HCT116 (cell line): ENCODE measurements around the gene MLEC. TPM values are rescaled to one million over a fixed set of nuclear protein-coding genes. Genes with fewer than 3 reads are reported as not detected.

Experiments used
- ATAC-seq: fragments of 200-7000 bp; cut with Tn5 transposase; 2 replicates; pipeline ENCODE4 v1.9.1; 2020; ENCODE audit warnings: mild to moderate bottlenecking, moderate library complexity
- BruUV-seq: library from RNA; stranded (reverse); fragments of 400-500 nt; replicated peaks from 2 replicates; lab custom pipeline; 2021; lab: Mats Ljungman, UMichigan
- CTCF ChIA-PET: fragments of 300-600 bp; sonication (Branson Sonifier 250); formaldehyde crosslinking; loops from one replicate; lab custom pipeline; 2021; ENCODE audit warnings: antibody characterized with exemption; lab: Charles Lee
- POLR2A ChIA-PET: fragments of 300-600, 350-600 bp; sonication (Branson Sonifier 250); formaldehyde crosslinking; loops from one replicate; lab custom pipeline; 2021; ENCODE audit warnings: antibody characterized with exemption; lab: Charles Lee
- RAD21 ChIA-PET, 2 experiments: fragments of 300-600 bp; sonication (Branson Sonifier 250); formaldehyde crosslinking; loops; one replicate each; lab custom pipeline; 2023; ENCODE audit warnings: low total read pairs in 2 of 2; ENCODE audit not compliant: uncharacterized antibody in 2 of 2, unreplicated experiment in 2 of 2, low non-redundant PET in 1 of 2; lab: Charles Lee
- DNase-seq: peaks from one replicate; pipeline ENCODE4 v3.0.0-alpha.2; 2010; ENCODE audit warnings: low read depth, low spot score
- H2AFZ ChIP-seq: fragments of 200-600 bp; shearing (Covaris generic), sonication (generic); 2 replicates; pipeline ENCODE4 v1.6.1; 2017; ENCODE audit warnings: low read depth, mixed run types, mixed read lengths, antibody characterized with exemption, low read length; ENCODE audit not compliant: poor library complexity, severe bottlenecking
- H3K27ac ChIP-seq: 2 replicates; pipeline ENCODE4 v1.5.1; 2012; ENCODE audit warnings: low read depth, low read length
- H3K27me3 ChIP-seq: fragments of 200-600 bp; sonication (generic); 2 replicates; pipeline ENCODE4 v1.6.1; 2016; ENCODE audit warnings: mixed run types, low read length, mixed read lengths; ENCODE audit not compliant: insufficient read depth
- H3K36me3 ChIP-seq, 2 experiments: fragments of 200-500 bp in 1 of 2; fragments of 200-600 bp in 1 of 2; sonication (Bioruptor generic) in 1 of 2; sonication (generic) in 1 of 2; 2 replicates each; pipeline versions ENCODE4 v1.5.1 to v1.6.1; 2014 to 2016; ENCODE audit warnings: low read length in 2 of 2, inconsistent platforms in 1 of 2, mixed read lengths in 1 of 2, mixed run types in 1 of 2; ENCODE audit not compliant: insufficient read depth in 2 of 2, control insufficient read depth in 1 of 2
- H3K4me1 ChIP-seq, 2 experiments: fragments of 200-600 bp in 1 of 2; sonication (generic) in 1 of 2; 2 replicates each; pipeline versions ENCODE4 v1.5.1 to v1.6.1; 2012 to 2017; ENCODE audit warnings: low read length in 2 of 2, inconsistent platforms in 1 of 2, mild to moderate bottlenecking in 1 of 2, mixed read lengths in 1 of 2, mixed run types in 1 of 2, moderate library complexity in 1 of 2; ENCODE audit not compliant: insufficient read depth in 2 of 2, control insufficient read depth in 1 of 2
- H3K4me2 ChIP-seq: fragments of 200-600 bp; sonication (generic); 2 replicates; pipeline ENCODE4 v1.6.1; 2017; ENCODE audit warnings: mixed run types, low read length, mixed read lengths
- H3K4me3 ChIP-seq, 2 experiments: fragments of 200-600 bp in 1 of 2; sonication (generic) in 1 of 2; replicated peaks in 1 of 2; 2 replicates each; pipeline ENCODE4 v1.5.1; 2011 to 2016; ENCODE audit warnings: low read length in 2 of 2, control low read depth in 1 of 2, low read depth in 1 of 2, mild to moderate bottlenecking in 1 of 2, mixed read lengths in 1 of 2, mixed run types in 1 of 2
- H3K79me2 ChIP-seq: fragments of 200-600 bp; sonication (generic); 2 replicates; pipeline ENCODE4 v1.6.1; 2017; ENCODE audit warnings: mild to moderate bottlenecking, mixed run types, low read length, moderate library complexity, mixed read lengths; ENCODE audit not compliant: insufficient read depth
- H3K9ac ChIP-seq: fragments of 200-600 bp; sonication (generic); 2 replicates; pipeline ENCODE4 v1.6.1; 2016; ENCODE audit warnings: low read length, mixed read lengths
- H3K9me2 ChIP-seq: fragments of 200-600 bp; sonication (generic), shearing (Covaris generic); 2 replicates; pipeline ENCODE4 v1.6.1; 2017; ENCODE audit warnings: mixed run types, mild to moderate bottlenecking, moderate library complexity; ENCODE audit not compliant: insufficient read depth
- H3K9me3 ChIP-seq, 2 experiments: fragments of 200-500 bp in 1 of 2; fragments of 200-600 bp in 1 of 2; sonication (Bioruptor generic) in 1 of 2; sonication (generic) in 1 of 2; 2 replicates each; pipeline ENCODE4 v1.6.1; 2014 to 2017; ENCODE audit warnings: low read length in 2 of 2, mixed read lengths in 2 of 2, inconsistent platforms in 1 of 2, low read depth in 1 of 2, mild to moderate bottlenecking in 1 of 2, mixed run types in 1 of 2, moderate library complexity in 1 of 2; ENCODE audit not compliant: control insufficient read depth in 1 of 2, insufficient read depth in 1 of 2
- H4K20me1 ChIP-seq: fragments of 200-600 bp; sonication (generic), shearing (Covaris generic); 2 replicates; pipeline ENCODE4 v1.6.1; 2017; ENCODE audit warnings: mixed run types, mild to moderate bottlenecking, moderate library complexity; ENCODE audit not compliant: insufficient read depth
- CEBPB ChIP-seq: IDR thresholded peaks from 2 replicates; pipeline ENCODE4 v1.6.1; 2012; ENCODE audit warnings: low read depth
- EZH2phosphoT487 ChIP-seq: fragments of 200-600 bp; IDR thresholded peaks from 2 replicates; pipeline ENCODE4 v1.6.1; 2018; ENCODE audit warnings: antibody characterized with exemption, borderline replicate concordance
- FOSL1 ChIP-seq: IDR thresholded peaks from 2 replicates; pipeline ENCODE4 v1.6.1; 2012; ENCODE audit warnings: low read depth
- POLR2A ChIP-seq: IDR thresholded peaks from 2 replicates; pipeline ENCODE4 v1.7.0; 2011; ENCODE audit warnings: borderline replicate concordance; ENCODE audit not compliant: insufficient read depth, insufficient read length; ENCODE audit errors: extremely low read depth
- POLR2AphosphoS5 ChIP-seq: IDR thresholded peaks from 2 replicates; pipeline ENCODE4 v1.6.1; 2011; ENCODE audit warnings: mild to moderate bottlenecking, low read depth, low read length, moderate library complexity
- SIN3A ChIP-seq: IDR thresholded peaks from 2 replicates; pipeline ENCODE4 v1.6.1; 2012; ENCODE audit warnings: low read depth
- TCF7L2 ChIP-seq: IDR thresholded peaks from 2 replicates; pipeline ENCODE4 v1.7.0; 2011; ENCODE audit warnings: borderline replicate concordance, inconsistent platforms; ENCODE audit not compliant: insufficient read depth, insufficient read length; ENCODE audit errors: extremely low read depth
- intact Hi-C: fragments of 100-400 bp; cut with micrococcal nuclease; formaldehyde crosslinking; loops from 2 replicates; pipeline ENCODE4 v1.10.0; 2022
- total RNA-seq: library from RNA; stranded (reverse); gene quantifications from one replicate; pipeline ENCODE4 v1.2.1, GENCODE V29; 2021; ENCODE audit not compliant: unreplicated experiment
- TF ChIP-seq, protein P1 (sequence below): IDR thresholded peaks from 2 replicates; pipeline ENCODE4 v1.6.1; 2012; ENCODE audit warnings: low read depth

Gene MLEC
- total RNA-seq, 1 experiment from 2014 or later = 152 TPM

GRCh38 chr12:120689397-120690082 lies 2.6 kb downstream of the MLEC start:
- intact Hi-C loops = no loop called here

More at GRCh38 chr12:120689397-120690082, 2.6 kb downstream of the MLEC start:
- ChIA-PET POLR2A (interaction anchor here (1.6 kb wide), 1 partner anchor 9 kb away, joined by 3 read pairs; no protein-coding TSS in a partner anchor), RAD21 (no interaction called here), CTCF (no interaction called here)
- Histone ChIP-seq H3K27ac (no peak overlapping the region), H3K9me3 (no peaks in the 10 kb centered on the region), H3K4me3 (0 out of 4 replicates have a peak overlapping the region, but pooled peaks of 1 of the 2 experiments have one; percentile 4), H3K4me1 (peaks cover 22 to 26% of the 10 kb centered on the region in 2 experiments), H3K9me2 (no peaks in the 10 kb centered on the region), H4K20me1 (peaks cover 4% of the 10 kb centered on the region; the same call in 1 of the 2 replicates), H3K4me2 (peak overlapping the region; percentile 94), H3K36me3 (peaks cover 10 to 22% of the 10 kb centered on the region in 2 experiments; a peak in 2 of 4 replicates), H3K27me3 (no peaks in the 10 kb centered on the region), H3K79me2 (peaks cover 71% of the 10 kb centered on the region), H2AFZ (no peak overlapping the region), H3K9ac (no peak overlapping the region)
- TF ChIP-seq, protein P1, sequence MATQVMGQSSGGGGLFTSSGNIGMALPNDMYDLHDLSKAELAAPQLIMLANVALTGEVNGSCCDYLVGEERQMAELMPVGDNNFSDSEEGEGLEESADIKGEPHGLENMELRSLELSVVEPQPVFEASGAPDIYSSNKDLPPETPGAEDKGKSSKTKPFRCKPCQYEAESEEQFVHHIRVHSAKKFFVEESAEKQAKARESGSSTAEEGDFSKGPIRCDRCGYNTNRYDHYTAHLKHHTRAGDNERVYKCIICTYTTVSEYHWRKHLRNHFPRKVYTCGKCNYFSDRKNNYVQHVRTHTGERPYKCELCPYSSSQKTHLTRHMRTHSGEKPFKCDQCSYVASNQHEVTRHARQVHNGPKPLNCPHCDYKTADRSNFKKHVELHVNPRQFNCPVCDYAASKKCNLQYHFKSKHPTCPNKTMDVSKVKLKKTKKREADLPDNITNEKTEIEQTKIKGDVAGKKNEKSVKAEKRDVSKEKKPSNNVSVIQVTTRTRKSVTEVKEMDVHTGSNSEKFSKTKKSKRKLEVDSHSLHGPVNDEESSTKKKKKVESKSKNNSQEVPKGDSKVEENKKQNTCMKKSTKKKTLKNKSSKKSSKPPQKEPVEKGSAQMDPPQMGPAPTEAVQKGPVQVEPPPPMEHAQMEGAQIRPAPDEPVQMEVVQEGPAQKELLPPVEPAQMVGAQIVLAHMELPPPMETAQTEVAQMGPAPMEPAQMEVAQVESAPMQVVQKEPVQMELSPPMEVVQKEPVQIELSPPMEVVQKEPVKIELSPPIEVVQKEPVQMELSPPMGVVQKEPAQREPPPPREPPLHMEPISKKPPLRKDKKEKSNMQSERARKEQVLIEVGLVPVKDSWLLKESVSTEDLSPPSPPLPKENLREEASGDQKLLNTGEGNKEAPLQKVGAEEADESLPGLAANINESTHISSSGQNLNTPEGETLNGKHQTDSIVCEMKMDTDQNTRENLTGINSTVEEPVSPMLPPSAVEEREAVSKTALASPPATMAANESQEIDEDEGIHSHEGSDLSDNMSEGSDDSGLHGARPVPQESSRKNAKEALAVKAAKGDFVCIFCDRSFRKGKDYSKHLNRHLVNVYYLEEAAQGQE = no peak
- TF ChIP-seq POLR2AphosphoS5 (no peak), EZH2phosphoT487 (no peak), FOSL1 (no peak), CEBPB (no peak), TCF7L2 (no peak), POLR2A (no peak), SIN3A (no peak)
- BruUV-seq = no TSS peak
- no peak for DNase-seq
- ATAC-seq = no peak
